H1 (cell line): ENCODE data around the gene ZNF425. TPM values are rescaled to one million over a fixed set of nuclear protein-coding genes. Genes with fewer than 3 reads are reported as not detected.

Experiments
- CTCF ChIA-PET: fragments of 300-600 bp; sonication (Branson Sonifier 250); formaldehyde crosslinking; loops from one replicate; lab custom pipeline; 2021; ENCODE audit not compliant: partially characterized antibody; lab: Charles Lee
- POLR2A ChIA-PET: fragments of 300-600 bp; sonication (Branson Sonifier 250); formaldehyde crosslinking; loops from one replicate; lab custom pipeline; 2021; ENCODE audit warnings: inconsistent platforms; ENCODE audit not compliant: partially characterized antibody; lab: Charles Lee
- DNase-seq, 2 experiments: peaks; one replicate each; pipeline versions ENCODE4 v3.0.0 to v3.0.0-alpha.2; 2010 to 2022; ENCODE audit warnings: low spot score in 2 of 2, low read depth in 1 of 2, mixed read lengths in 1 of 2
- FAIRE-seq: peaks from 2 replicates; lab custom pipeline; 2011; peaks lifted over from hg19 to GRCh38; lab: Jason Lieb, UNC
- H2AFZ ChIP-seq: 2 replicates; pipeline ENCODE4 v1.8.1; 2012; ENCODE audit warnings: low read length, inconsistent platforms
- H2AK5ac ChIP-seq: 2 replicates; pipeline ENCODE4 v1.6.1; 2013; ENCODE audit warnings: low read depth, low read length
- H2BK120ac ChIP-seq: replicated peaks from 2 replicates; pipeline ENCODE3; 2013; ENCODE audit warnings: low read depth, low read length, inconsistent platforms
- H2BK12ac ChIP-seq: 2 replicates; pipeline ENCODE4 v1.6.1; 2013; ENCODE audit warnings: low read depth, low read length
- H2BK15ac ChIP-seq: 2 replicates; pipeline ENCODE4 v1.6.1; 2013; ENCODE audit warnings: low read length
- H2BK20ac ChIP-seq: 2 replicates; pipeline ENCODE4 v1.6.1; 2013; ENCODE audit warnings: low read length
- H2BK5ac ChIP-seq: 2 replicates; pipeline ENCODE4 v1.6.1; 2013; ENCODE audit warnings: low read depth, low read length
- H3K14ac ChIP-seq: 2 replicates; pipeline ENCODE4 v1.6.1; 2013; ENCODE audit warnings: inconsistent platforms; ENCODE audit not compliant: insufficient read length
- H3K18ac ChIP-seq: 2 replicates; pipeline ENCODE4 v1.6.1; 2013; ENCODE audit warnings: low read length; ENCODE audit errors: extremely low read depth
- H3K23ac ChIP-seq: 2 replicates; pipeline ENCODE4 v1.6.1; 2013; ENCODE audit warnings: inconsistent platforms; ENCODE audit not compliant: insufficient read length
- H3K23me2 ChIP-seq: 2 replicates; pipeline ENCODE4 v1.6.1; 2013; ENCODE audit warnings: low read depth, low read length
- H3K27ac ChIP-seq: 2 replicates; pipeline ENCODE4 v1.6.1; 2011; ENCODE audit warnings: low read depth, low read length, inconsistent platforms
- H3K27me3 ChIP-seq, 4 experiments: replicated peaks in 1 of 4; 1 replicate in 1 of 4; 2 replicates in 3 of 4; pipeline versions ENCODE4 v1.6.1 to v1.8.1; 2011 to 2013; ENCODE audit warnings: low read length in 3 of 4, mild to moderate bottlenecking in 3 of 4, inconsistent platforms in 2 of 4, mixed read lengths in 2 of 4, moderate library complexity in 1 of 4; ENCODE audit not compliant: control insufficient read depth in 3 of 4, insufficient read depth in 3 of 4; ENCODE audit errors: extremely low read depth in 1 of 4
- H3K36me3 ChIP-seq, 4 experiments: 2 replicates each; pipeline versions ENCODE4 v1.6.1 to v1.8.1; 2011 to 2013; ENCODE audit warnings: mild to moderate bottlenecking in 4 of 4, low read length in 3 of 4, moderate library complexity in 2 of 4, control low read depth in 1 of 4, inconsistent platforms in 1 of 4; ENCODE audit not compliant: insufficient read depth in 4 of 4, control insufficient read depth in 2 of 4
- H3K4ac ChIP-seq: replicated peaks from 2 replicates; pipeline ENCODE3; 2013; ENCODE audit warnings: low read length, low read depth, mixed read lengths, inconsistent platforms; ENCODE audit not compliant: insufficient read length
- H3K4me1 ChIP-seq, 4 experiments: replicated peaks in 1 of 4; 1 replicate in 1 of 4; 2 replicates in 3 of 4; pipeline versions ENCODE4 v1.6.1 to v1.8.1; 2011 to 2013; ENCODE audit warnings: low read length in 3 of 4, inconsistent platforms in 2 of 4, mixed read lengths in 1 of 4; ENCODE audit not compliant: insufficient read depth in 4 of 4, control insufficient read depth in 3 of 4
- H3K4me2 ChIP-seq, 2 experiments: 2 replicates each; pipeline versions ENCODE4 v1.6.1 to v1.8.1; 2011 to 2013; ENCODE audit warnings: low read depth in 2 of 2, low read length in 2 of 2, control low read depth in 1 of 2, inconsistent platforms in 1 of 2, mild to moderate bottlenecking in 1 of 2; ENCODE audit not compliant: insufficient read depth in 1 of 2
- H3K4me3 ChIP-seq, 4 experiments: fragments of 200-600, 300-600 bp in 1 of 4; sonication (generic), shearing (Covaris generic), sonication (Bioruptor Twin) in 1 of 4; 2 replicates each; pipeline versions ENCODE4 v1.5.1 to v1.8.1; 2011 to 2016; ENCODE audit warnings: low read length in 4 of 4, low read depth in 3 of 4, control low read depth in 2 of 4, inconsistent platforms in 2 of 4, mild to moderate bottlenecking in 2 of 4, mixed read lengths in 1 of 4, moderate library complexity in 1 of 4; ENCODE audit not compliant: insufficient read depth in 2 of 4; ENCODE audit errors: extremely low read depth in 1 of 4
- H3K56ac ChIP-seq: replicated peaks from 2 replicates; pipeline ENCODE3; 2013; ENCODE audit warnings: low read depth, mild to moderate bottlenecking, mixed read lengths, low read length, inconsistent platforms; ENCODE audit not compliant: insufficient read length
- H3K79me1 ChIP-seq: 2 replicates; pipeline ENCODE4 v1.6.1; 2013; ENCODE audit warnings: low read depth, low read length, control low read depth
- H3K79me2 ChIP-seq, 2 experiments: 2 replicates each; pipeline versions ENCODE4 v1.6.1 to v1.8.1; 2012 to 2013; ENCODE audit warnings: low read length in 2 of 2, mild to moderate bottlenecking in 2 of 2, inconsistent platforms in 1 of 2; ENCODE audit not compliant: insufficient read depth in 2 of 2, control insufficient read depth in 1 of 2
- H3K9ac ChIP-seq, 4 experiments: replicated peaks in 1 of 4; 1 replicate in 1 of 4; 2 replicates in 3 of 4; pipeline versions ENCODE4 v1.6.1 to v1.8.1; 2011 to 2013; ENCODE audit warnings: low read depth in 3 of 4, low read length in 3 of 4, control low read depth in 2 of 4, mild to moderate bottlenecking in 2 of 4, moderate library complexity in 2 of 4, inconsistent platforms in 1 of 4; ENCODE audit errors: extremely low read depth in 1 of 4
- H3K9me3 ChIP-seq, 2 experiments: 2 replicates each; pipeline versions ENCODE4 v1.6.1 to v1.8.1; 2012 to 2013; ENCODE audit warnings: mild to moderate bottlenecking in 2 of 2, moderate library complexity in 2 of 2, control low read depth in 1 of 2, inconsistent platforms in 1 of 2, low read depth in 1 of 2, low read length in 1 of 2, mixed read lengths in 1 of 2; ENCODE audit not compliant: insufficient read depth in 2 of 2
- H4K20me1 ChIP-seq, 2 experiments: replicated peaks in 1 of 2; 2 replicates each; pipeline versions ENCODE3 to v1.8.1; 2011 to 2013; ENCODE audit warnings: inconsistent platforms in 2 of 2, low read length in 2 of 2, mild to moderate bottlenecking in 1 of 2; ENCODE audit not compliant: insufficient read depth in 2 of 2, control insufficient read depth in 1 of 2
- H4K5ac ChIP-seq: 2 replicates; pipeline ENCODE4 v1.6.1; 2013; ENCODE audit warnings: low read length, low read depth, mixed read lengths, inconsistent platforms; ENCODE audit not compliant: insufficient read length
- H4K8ac ChIP-seq: 2 replicates; pipeline ENCODE4 v1.8.0; 2013; ENCODE audit warnings: mild to moderate bottlenecking, moderate library complexity, low read length, inconsistent platforms; ENCODE audit not compliant: insufficient read depth; ENCODE audit errors: extremely low read depth
- H4K91ac ChIP-seq: replicated peaks from 2 replicates; pipeline ENCODE3; 2013; ENCODE audit warnings: low read length, mixed read lengths, inconsistent platforms; ENCODE audit not compliant: insufficient read length
- CBX5 ChIP-seq: fragments of 300-800, 300-1000 bp; sonication (generic); IDR thresholded peaks from 2 replicates; pipeline ENCODE4 v1.7.1; 2016; ENCODE audit warnings: antibody characterized with exemption, low read length, low read depth
- CREB1 ChIP-seq: IDR thresholded peaks from 2 replicates; pipeline ENCODE4 v1.6.1; 2012; ENCODE audit warnings: inconsistent platforms
- GABPA ChIP-seq: IDR thresholded peaks from 2 replicates; pipeline ENCODE4 v1.6.1; 2011; ENCODE audit warnings: mild to moderate bottlenecking, low read length, moderate library complexity, borderline replicate concordance; ENCODE audit not compliant: insufficient read depth
- GTF2F1 ChIP-seq: IDR thresholded peaks from 2 replicates; pipeline ENCODE4 v1.6.1; 2012; ENCODE audit warnings: low read depth, low read length, improper control_type of control experiment, borderline replicate concordance
- JUND ChIP-seq: IDR thresholded peaks from 2 replicates; pipeline ENCODE4 v1.6.1; 2011; ENCODE audit warnings: mild to moderate bottlenecking, improper control_type of control experiment, low read length
- NANOG ChIP-seq: IDR thresholded peaks from 2 replicates; pipeline ENCODE4 v1.6.1; 2011; ENCODE audit warnings: low read length, low read depth, mild to moderate bottlenecking, inconsistent platforms; ENCODE audit not compliant: insufficient read depth, poor library complexity, severe bottlenecking
- RBBP5 ChIP-seq: IDR thresholded peaks from 2 replicates; pipeline ENCODE4 v1.7.1; 2012; ENCODE audit warnings: low read depth, mild to moderate bottlenecking, inconsistent platforms, low read length, moderate library complexity, borderline replicate concordance
- RNF2 ChIP-seq: fragments of 200-900, 300-1000 bp; sonication (generic); IDR thresholded peaks from 2 replicates; pipeline ENCODE4 v1.7.1; 2016; ENCODE audit warnings: borderline replicate concordance, low read depth, mild to moderate bottlenecking, antibody characterized with exemption, low read length; ENCODE audit not compliant: poor library complexity, severe bottlenecking; ENCODE audit errors: missing control alignments
- SIRT6 ChIP-seq: IDR thresholded peaks from one replicate; pipeline ENCODE4 v1.7.1; 2012; ENCODE audit warnings: low read length, inconsistent platforms
- TBP ChIP-seq: IDR thresholded peaks from 2 replicates; pipeline ENCODE4 v1.6.1; 2011; ENCODE audit warnings: low read depth, low read length, improper control_type of control experiment
- TCF12 ChIP-seq: IDR thresholded peaks from 2 replicates; pipeline ENCODE4 v1.6.1; 2011; ENCODE audit warnings: low read depth, mild to moderate bottlenecking, low read length
- TEAD4 ChIP-seq: IDR thresholded peaks from 2 replicates; pipeline ENCODE4 v1.6.1; 2012; ENCODE audit warnings: low read depth, low read length, inconsistent platforms, mixed read lengths
- WGBS, 2 experiments: shearing (Covaris generic) in 1 of 2; methylation state at CpG; one replicate each; pipeline versions ENCODE4 v1.1.6 to v1.1.7; 2013 to 2015; ENCODE audit warnings: low lambda C conversion rate in 2 of 2, mixed read lengths in 2 of 2, inconsistent platforms in 1 of 2, low coverage in 1 of 2, missing lambda C conversion rate in 1 of 2; ENCODE audit not compliant: insufficient replicate concordance in 2 of 2, insufficient coverage in 1 of 2, insufficient read length in 1 of 2; ENCODE audit errors: extremely low coverage in 1 of 2, missing lambda C conversion rate in 1 of 2; 5-methylcytosine and 5-hydroxymethylcytosine counted together
- polyA plus RNA-seq, 7 experiments: library from polyadenylated mRNA; depleted of rRNA in 3 of 7; stranded (reverse) in 5 of 7; unstranded in 2 of 7; fragments of >200 nt in 5 of 7; fragments of 200-250 nt in 2 of 7; gene quantifications; 1 replicate in 5 of 7; 2 replicates in 1 of 7; 4 replicates in 1 of 7; pipeline versions ENCODE4 v1.2.1 to v1.2.3, GENCODE V29; 2011 to 2013; ENCODE audit warnings: missing spikeins in 2 of 7, mixed read lengths in 2 of 7
- total RNA-seq: library from RNA; stranded (reverse); fragmentation: NEBNext Ultra II Directional; extraction: Animal tissue kit (Norgen Biotek cat#: 25700); gene quantifications from 2 replicates; pipeline ENCODE4 v1.2.1, GENCODE V29; 2021
- TF ChIP-seq, protein P1 (sequence below): IDR thresholded peaks from 2 replicates; pipeline ENCODE4 v1.6.1; 2012; ENCODE audit warnings: low read length, inconsistent platforms

Gene ZNF425
- total and polyA plus RNA-seq, 2 of the 8 experiments (the other 6 are each of a cell fraction or from before 2014, with no cell fraction given), result 3.4 to 6.1 TPM

GRCh38 chr7:149175150-149175549 is 49.0 kb upstream of the ZNF425 start:
- Histone ChIP-seq H2BK120ac (no peak overlapping the region), H3K4me1 (no peaks in the 10 kb centered on the region), H2BK12ac (no peak overlapping the region), H2AK5ac (no peak overlapping the region), H2BK5ac (no peak overlapping the region), H3K4ac (no peak overlapping the region), H3K56ac (no peak overlapping the region), H2BK15ac (no peak overlapping the region), H3K4me3 (no peak overlapping the region), H3K23me2 (no peaks in the 10 kb centered on the region), H3K9me3 (no peaks in the 10 kb centered on the region), H3K4me2 (no peak overlapping the region), H4K91ac (no peak overlapping the region), H3K9ac (no peak overlapping the region), H3K14ac (no peak overlapping the region), H2AFZ (no peak overlapping the region), H3K27ac (no peak overlapping the region), H4K8ac (no peak overlapping the region), H4K20me1 (peaks cover 4 to 5% of the 10 kb centered on the region in 2 experiments), H2BK20ac (no peak overlapping the region), H3K27me3 (no peaks in the 10 kb centered on the region), H4K5ac (no peak overlapping the region), H3K79me1 (no peaks in the 10 kb centered on the region), H3K18ac (no peak overlapping the region), H3K36me3 (peaks cover 31 to 87% (median 70%) of the 10 kb centered on the region in 4 experiments), H3K79me2 (peaks cover 0 to 5% of the 10 kb centered on the region in 2 experiments; a peak in 1 of 4 replicates), H3K23ac (no peak overlapping the region)
- DNase-seq, result no peak
- POLR2A ChIA-PET, result interaction anchor here (1.2 to 3.8 kb wide), 6 partner anchors 9 to 29 kb away, joined by 4 to 29 read pairs (median 6); partner anchors contain the start of gene ZNF282
- FAIRE-seq, result no peak
- WGBS, 2 experiments, result 91% methylated on average over 2 of the region's 2 CpGs; no CpG with 5 or more reads in 1 of the 2 experiments
- CTCF ChIA-PET, result interaction anchor here (0.8 kb wide), 1 partner anchor 163 kb away, joined by 3 read pairs; no protein-coding TSS in a partner anchor
- no peak for TF ChIP-seq TCF12
- no peak for TF ChIP-seq NANOG
- TF ChIP-seq CBX5, result no peak
- TF ChIP-seq TBP, result no peak
- no peak for TF ChIP-seq SIRT6
- no peak for TF ChIP-seq RNF2
- no peak for TF ChIP-seq GTF2F1
- TF ChIP-seq, protein P1, sequence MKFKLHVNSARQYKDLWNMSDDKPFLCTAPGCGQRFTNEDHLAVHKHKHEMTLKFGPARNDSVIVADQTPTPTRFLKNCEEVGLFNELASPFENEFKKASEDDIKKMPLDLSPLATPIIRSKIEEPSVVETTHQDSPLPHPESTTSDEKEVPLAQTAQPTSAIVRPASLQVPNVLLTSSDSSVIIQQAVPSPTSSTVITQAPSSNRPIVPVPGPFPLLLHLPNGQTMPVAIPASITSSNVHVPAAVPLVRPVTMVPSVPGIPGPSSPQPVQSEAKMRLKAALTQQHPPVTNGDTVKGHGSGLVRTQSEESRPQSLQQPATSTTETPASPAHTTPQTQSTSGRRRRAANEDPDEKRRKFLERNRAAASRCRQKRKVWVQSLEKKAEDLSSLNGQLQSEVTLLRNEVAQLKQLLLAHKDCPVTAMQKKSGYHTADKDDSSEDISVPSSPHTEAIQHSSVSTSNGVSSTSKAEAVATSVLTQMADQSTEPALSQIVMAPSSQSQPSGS, result no peak
- TF ChIP-seq JUND, result no peak
- no peak for TF ChIP-seq GABPA
- no peak for TF ChIP-seq CREB1
- TF ChIP-seq RBBP5, result no peak
- no peak for TF ChIP-seq TEAD4
